Measurements from ENCODE around the gene RBM4. TPM values are rescaled to one million over a fixed set of nuclear protein-coding genes. Genes with fewer than 3 reads are reported as not detected.

RBM4 gene
- total RNA-seq, 1 donor from 2014 or later: 206 TPM

DNA sequence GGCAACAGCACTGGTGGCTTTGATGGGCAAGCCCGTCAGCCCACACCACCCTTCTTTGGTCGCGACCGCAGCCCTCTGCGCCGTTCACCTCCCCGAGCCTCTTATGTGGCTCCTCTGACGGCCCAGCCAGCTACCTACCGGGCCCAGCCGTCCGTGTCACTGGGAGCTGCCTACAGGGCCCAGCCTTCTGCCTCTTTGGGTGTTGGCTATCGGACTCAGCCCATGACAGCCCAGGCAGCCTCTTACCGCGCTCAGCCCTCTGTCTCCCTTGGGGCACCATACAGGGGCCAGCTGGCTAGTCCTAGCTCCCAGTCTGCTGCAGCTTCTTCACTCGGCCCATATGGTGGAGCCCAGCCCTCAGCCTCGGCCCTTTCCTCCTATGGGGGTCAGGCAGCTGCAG, 14.1 kb upstream of the RBM4 start:
- no peak overlapping the region for H3K4me3 ChIP-seq
- H3K4me1 ChIP-seq: peaks cover 21% of the 10 kb centered on the region

GRCh38 chr11:66625041-66625751, 13.3 kb upstream of the RBM4 start:
- Histone ChIP-seq H3K27ac (no peak overlapping the region), H3K27me3 (no peaks in the 10 kb centered on the region), H3K79me2 (ENCODE audit: low read depth) (peaks cover 100% of the 10 kb centered on the region), H3K9ac (no peak overlapping the region), H2AFZ (replicated peaks) (no peak overlapping the region), H3F3A (ENCODE audit: low read depth) (peaks cover 32% of the 10 kb centered on the region), H3K4me2 (no peak overlapping the region), H4K20me1 (ENCODE audit: low read depth) (peaks cover 95% of the 10 kb centered on the region), H3K9me3 (ENCODE audit: low read depth) (no peaks in the 10 kb centered on the region), H3K36me3 (peaks cover 13% of the 10 kb centered on the region), H3K4me3 (no peak overlapping the region), H3K4me1 (peaks cover 16% of the 10 kb centered on the region)
- H3K27ac Mint-ChIP-seq: no peak overlapping the region
- H3K9me3 Mint-ChIP-seq: no peaks in the 10 kb centered on the region
- H3K4me3 Mint-ChIP-seq: no peak overlapping the region
- peaks cover 4% of the 10 kb centered on the region for H3K27me3 Mint-ChIP-seq (ENCODE audit: insufficient read depth, low read depth)
- peaks cover 43% of the 10 kb centered on the region for H3K36me3 Mint-ChIP-seq
- DNase-seq (ENCODE audit: low spot score): no peak
- H3K4me1 Mint-ChIP-seq: peaks cover 11% of the 10 kb centered on the region
- TF ChIP-seq EZH2phosphoT487 (IDR thresholded peaks at IDR 0.05): no peak
- TF ChIP-seq, protein P1, sequence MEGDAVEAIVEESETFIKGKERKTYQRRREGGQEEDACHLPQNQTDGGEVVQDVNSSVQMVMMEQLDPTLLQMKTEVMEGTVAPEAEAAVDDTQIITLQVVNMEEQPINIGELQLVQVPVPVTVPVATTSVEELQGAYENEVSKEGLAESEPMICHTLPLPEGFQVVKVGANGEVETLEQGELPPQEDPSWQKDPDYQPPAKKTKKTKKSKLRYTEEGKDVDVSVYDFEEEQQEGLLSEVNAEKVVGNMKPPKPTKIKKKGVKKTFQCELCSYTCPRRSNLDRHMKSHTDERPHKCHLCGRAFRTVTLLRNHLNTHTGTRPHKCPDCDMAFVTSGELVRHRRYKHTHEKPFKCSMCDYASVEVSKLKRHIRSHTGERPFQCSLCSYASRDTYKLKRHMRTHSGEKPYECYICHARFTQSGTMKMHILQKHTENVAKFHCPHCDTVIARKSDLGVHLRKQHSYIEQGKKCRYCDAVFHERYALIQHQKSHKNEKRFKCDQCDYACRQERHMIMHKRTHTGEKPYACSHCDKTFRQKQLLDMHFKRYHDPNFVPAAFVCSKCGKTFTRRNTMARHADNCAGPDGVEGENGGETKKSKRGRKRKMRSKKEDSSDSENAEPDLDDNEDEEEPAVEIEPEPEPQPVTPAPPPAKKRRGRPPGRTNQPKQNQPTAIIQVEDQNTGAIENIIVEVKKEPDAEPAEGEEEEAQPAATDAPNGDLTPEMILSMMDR (IDR thresholded peaks at IDR 0.05): no peak
- TF ChIP-seq EZH2 (IDR thresholded peaks at IDR 0.05): no peak

More for the DNA sequence above, 14.1 kb upstream of the RBM4 start:
- H4K20me1 ChIP-seq (ENCODE audit: low read depth): peaks cover 100% of the 10 kb centered on the region
- H3K36me3 ChIP-seq: peaks cover 10% of the 10 kb centered on the region
- H3F3A ChIP-seq (ENCODE audit: low read depth): peaks cover 32% of the 10 kb centered on the region
- H3K4me3 Mint-ChIP-seq: no peak overlapping the region
- H3K27me3 ChIP-seq: no peaks in the 10 kb centered on the region
- no peak overlapping the region for H3K27ac Mint-ChIP-seq
- no peaks in the 10 kb centered on the region for H3K9me3 Mint-ChIP-seq
- H3K36me3 Mint-ChIP-seq: peaks cover 41% of the 10 kb centered on the region
- H3K9ac ChIP-seq: no peak overlapping the region
- no peak overlapping the region for H2AFZ ChIP-seq (replicated peaks)
- peaks cover 100% of the 10 kb centered on the region for H3K79me2 ChIP-seq (ENCODE audit: low read depth)
- H3K4me2 ChIP-seq: no peak overlapping the region
- H3K27ac ChIP-seq: no peak overlapping the region
- DNase-seq (ENCODE audit: low spot score): no peak
- H3K4me1 Mint-ChIP-seq: peaks cover 15% of the 10 kb centered on the region
- H3K9me3 ChIP-seq (ENCODE audit: low read depth): no peaks in the 10 kb centered on the region
- TF ChIP-seq EZH2 (IDR thresholded peaks at IDR 0.05) (no peak), EZH2phosphoT487 (IDR thresholded peaks at IDR 0.05) (no peak)
- TF ChIP-seq, protein P1 (IDR thresholded peaks at IDR 0.05): no peak
- peaks cover 4% of the 10 kb centered on the region for H3K27me3 Mint-ChIP-seq (ENCODE audit: insufficient read depth, low read depth)

DNA sequence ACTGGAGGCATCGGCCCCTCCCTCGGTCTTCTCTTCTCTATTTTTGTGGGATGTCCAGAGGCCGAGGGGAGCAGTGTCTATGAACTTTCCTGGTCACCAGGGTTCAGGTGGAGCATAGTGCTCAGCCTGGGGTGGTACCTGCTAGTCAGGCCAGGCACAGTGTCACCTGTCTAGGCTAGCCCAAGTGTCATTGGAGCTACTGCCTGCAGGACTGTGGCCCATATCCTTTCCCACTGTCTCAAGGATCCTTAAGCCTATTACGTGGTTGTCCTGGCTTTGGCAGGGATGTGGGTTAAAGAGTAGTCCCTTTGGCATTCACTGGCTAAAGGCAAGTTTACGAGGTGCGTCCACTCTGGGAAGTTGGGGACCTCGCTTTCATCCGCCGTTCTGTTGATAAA, 12.8 kb upstream of the RBM4 start:
- Histone ChIP-seq H3K27ac (no peak overlapping the region), H3K27me3 (no peaks in the 10 kb centered on the region), H3K4me2 (no peak overlapping the region), H3K36me3 (peaks cover 15% of the 10 kb centered on the region), H3F3A (ENCODE audit: low read depth) (peaks cover 26% of the 10 kb centered on the region), H2AFZ (replicated peaks) (no peak overlapping the region), H3K79me2 (ENCODE audit: low read depth) (peaks cover 100% of the 10 kb centered on the region), H3K9me3 (ENCODE audit: low read depth) (no peaks in the 10 kb centered on the region), H4K20me1 (ENCODE audit: low read depth) (peaks cover 94% of the 10 kb centered on the region), H3K9ac (no peak overlapping the region), H3K4me3 (no peak overlapping the region), H3K4me1 (peaks cover 10% of the 10 kb centered on the region)
- Mint-ChIP-seq H3K27ac (no peak overlapping the region), H3K9me3 (no peaks in the 10 kb centered on the region), H3K36me3 (peaks cover 46% of the 10 kb centered on the region), H3K27me3 (ENCODE audit: insufficient read depth, low read depth) (peaks cover 4% of the 10 kb centered on the region), H3K4me1 (peaks cover 11% of the 10 kb centered on the region), H3K4me3 (no peak overlapping the region)
- no peak for DNase-seq (ENCODE audit: low spot score)
- TF ChIP-seq, protein P1 (IDR thresholded peaks at IDR 0.05): no peak
- TF ChIP-seq EZH2phosphoT487 (IDR thresholded peaks at IDR 0.05) (no peak), EZH2 (IDR thresholded peaks at IDR 0.05) (no peak)

Data from neural progenitor cell (in vitro differentiated cells).